ENCODE results near the gene IL17F.

- no peak for TF ChIP-seq CTCF (IDR thresholded peaks at IDR 0.05; ENCODE audit: poor library complexity, severe bottlenecking)
- TF ChIP-seq EP300 (conservative IDR thresholded peaks at IDR 0.05; ENCODE audit: poor library complexity, severe bottlenecking), result no peak
- no peak for TF ChIP-seq SMC3 (conservative IDR thresholded peaks at IDR 0.05; ENCODE audit: poor library complexity)
Measured at GRCh38 chr6:52251113-52251512, 6.8 kb upstream of the IL17F start.

Data from neural cell (in vitro differentiated cells).